NT2/D1 (cell line): ENCODE measurements around the gene OGFOD2.

Experiments
- DNase-seq: peaks from one replicate; pipeline ENCODE4 v3.0.0-alpha.2; 2011; ENCODE audit warnings: low read depth, low spot score
- H3K27me3 ChIP-seq: 2 replicates; pipeline ENCODE4 v1.6.0; 2011; ENCODE audit warnings: mild to moderate bottlenecking; ENCODE audit not compliant: insufficient read length, insufficient read depth
- H3K36me3 ChIP-seq: 2 replicates; pipeline ENCODE4 v1.6.1; 2011; ENCODE audit warnings: mild to moderate bottlenecking, low read length, mixed read lengths; ENCODE audit not compliant: insufficient read depth, insufficient read length
- H3K4me1 ChIP-seq: 2 replicates; pipeline ENCODE4 v1.5.1; 2011; ENCODE audit not compliant: insufficient read depth, insufficient read length
- H3K4me3 ChIP-seq: 2 replicates; pipeline ENCODE4 v1.5.1; 2011; ENCODE audit warnings: low read depth; ENCODE audit not compliant: insufficient read length
- H3K9ac ChIP-seq: 2 replicates; pipeline ENCODE4 v1.6.0; 2011; ENCODE audit warnings: low read depth; ENCODE audit not compliant: insufficient read length
- H3K9me3 ChIP-seq: 2 replicates; pipeline ENCODE4 v1.5.1; 2011; ENCODE audit warnings: mild to moderate bottlenecking, low read length; ENCODE audit not compliant: insufficient read depth
- SUZ12 ChIP-seq: IDR thresholded peaks from 2 replicates; pipeline ENCODE4 v1.6.1; 2011; ENCODE audit not compliant: insufficient read length, insufficient read depth; ENCODE audit errors: extremely low read depth
- YY1 ChIP-seq: IDR thresholded peaks from 2 replicates; pipeline ENCODE4 v1.6.1; 2011; ENCODE audit not compliant: insufficient read length, insufficient read depth
- ZNF274 ChIP-seq: IDR thresholded peaks from 2 replicates; pipeline ENCODE4 v1.6.1; 2011; ENCODE audit warnings: mild to moderate bottlenecking, low read depth, low read length

OGFOD2 gene

DNA sequence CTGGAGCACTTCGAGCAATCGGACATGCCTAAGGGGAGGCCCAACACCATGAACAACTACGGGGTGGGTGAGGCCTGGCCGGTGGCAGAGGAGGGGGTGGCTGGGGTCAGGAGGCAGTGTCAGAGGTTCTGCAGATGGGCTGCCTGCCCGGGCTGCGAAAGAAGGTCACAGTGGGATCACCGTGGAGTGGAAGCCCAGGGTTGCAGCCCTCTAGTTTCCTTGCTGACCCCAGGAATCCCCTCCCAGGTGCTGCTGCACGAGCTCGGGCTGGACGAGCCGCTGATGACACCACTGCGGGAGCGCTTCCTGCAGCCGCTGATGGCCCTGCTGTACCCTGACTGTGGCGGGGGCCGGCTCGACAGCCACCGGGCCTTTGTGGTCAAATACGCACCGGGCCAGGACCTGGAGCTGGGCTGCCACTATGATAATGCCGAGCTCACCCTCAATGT is 3.5 kb downstream of the OGFOD2 start:
- H3K9me3 ChIP-seq, result no peaks in the 10 kb centered on the region
- peak overlapping the region; percentile 27 for H3K9ac ChIP-seq
- H3K36me3 ChIP-seq, result peaks cover 50% of the 10 kb centered on the region
- H3K27me3 ChIP-seq, result no peaks in the 10 kb centered on the region
- H3K4me1 ChIP-seq, result peaks cover 24% of the 10 kb centered on the region
- DNase-seq, result no peak
- no peak overlapping the region for H3K4me3 ChIP-seq
- TF ChIP-seq ZNF274 (no peak), YY1 (no peak), SUZ12 (no peak)

DNA sequence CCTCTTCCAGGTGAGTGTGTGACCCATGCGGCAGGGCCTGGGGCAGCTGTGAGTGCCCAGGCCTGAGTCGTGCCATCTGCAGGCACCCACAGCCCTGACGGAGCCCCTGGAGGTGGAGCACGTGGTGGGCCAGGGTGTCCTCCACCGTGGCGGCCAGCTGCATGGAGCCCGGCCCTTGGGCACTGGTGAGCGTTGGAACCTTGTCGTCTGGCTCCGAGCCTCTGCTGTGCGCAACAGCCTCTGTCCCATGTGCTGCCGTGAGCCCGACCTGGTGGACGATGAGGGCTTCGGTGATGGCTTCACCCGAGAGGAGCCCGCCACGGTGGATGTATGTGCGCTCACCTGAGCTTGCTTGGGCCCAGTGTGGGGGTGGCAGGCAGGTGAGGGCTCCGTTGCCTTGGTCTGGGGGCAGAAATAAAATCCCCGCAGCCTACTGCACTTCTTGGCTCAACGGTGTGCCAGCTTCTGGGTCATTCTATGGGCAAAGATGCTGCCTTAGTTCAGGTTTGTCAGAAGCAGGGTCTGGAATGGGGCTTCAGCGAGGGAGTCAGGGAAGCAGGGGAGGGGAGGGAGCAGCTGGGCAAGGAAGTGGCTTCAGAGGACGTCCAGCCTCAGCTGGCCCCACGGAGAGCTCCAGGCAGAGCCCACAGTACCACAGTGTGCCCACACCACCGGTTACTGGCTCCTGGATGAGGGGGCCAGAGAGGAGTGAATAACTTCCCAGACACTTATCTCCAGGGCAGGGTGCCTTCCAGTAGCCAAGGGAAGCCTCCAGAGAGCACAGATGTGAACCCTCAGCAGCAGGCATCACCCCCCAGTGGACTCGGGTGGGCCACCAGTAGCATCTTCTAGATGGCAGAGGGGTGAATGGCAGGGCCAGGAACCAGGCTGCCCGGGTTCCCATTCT is 4.2 kb downstream of the OGFOD2 start:
- Histone ChIP-seq H3K4me3 (peak overlapping the region; percentile 13), H3K9me3 (no peaks in the 10 kb centered on the region), H3K4me1 (peaks cover 29% of the 10 kb centered on the region), H3K9ac (peak overlapping the region; percentile 97), H3K36me3 (peaks cover 56% of the 10 kb centered on the region), H3K27me3 (no peaks in the 10 kb centered on the region)
- no peak for DNase-seq
- TF ChIP-seq SUZ12, result no peak
- no peak for TF ChIP-seq YY1
- TF ChIP-seq ZNF274, result no peak

DNA sequence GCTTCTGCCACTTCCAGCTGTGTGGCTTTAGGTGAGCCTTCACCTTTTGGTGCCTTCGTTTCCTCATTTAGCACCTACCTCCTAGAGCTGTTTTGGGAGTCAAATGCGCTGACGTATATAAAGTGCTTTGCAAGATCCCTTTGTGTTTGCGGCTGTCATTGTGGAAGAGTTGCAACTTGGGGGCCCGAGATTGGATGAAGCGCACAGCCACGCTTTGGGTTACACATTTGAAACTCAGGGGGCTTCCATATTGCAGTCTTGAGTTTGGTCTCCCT is 4.8 kb downstream of the OGFOD2 start:
- no peak for TF ChIP-seq ZNF274
- TF ChIP-seq SUZ12, result no peak
- no peak for TF ChIP-seq YY1
- Histone ChIP-seq H3K9ac (peak overlapping the region; percentile 97), H3K36me3 (peaks cover 62% of the 10 kb centered on the region), H3K27me3 (no peaks in the 10 kb centered on the region), H3K9me3 (no peaks in the 10 kb centered on the region), H3K4me1 (peaks cover 32% of the 10 kb centered on the region), H3K4me3 (peak overlapping the region; percentile 94)
- no peak for DNase-seq

DNA sequence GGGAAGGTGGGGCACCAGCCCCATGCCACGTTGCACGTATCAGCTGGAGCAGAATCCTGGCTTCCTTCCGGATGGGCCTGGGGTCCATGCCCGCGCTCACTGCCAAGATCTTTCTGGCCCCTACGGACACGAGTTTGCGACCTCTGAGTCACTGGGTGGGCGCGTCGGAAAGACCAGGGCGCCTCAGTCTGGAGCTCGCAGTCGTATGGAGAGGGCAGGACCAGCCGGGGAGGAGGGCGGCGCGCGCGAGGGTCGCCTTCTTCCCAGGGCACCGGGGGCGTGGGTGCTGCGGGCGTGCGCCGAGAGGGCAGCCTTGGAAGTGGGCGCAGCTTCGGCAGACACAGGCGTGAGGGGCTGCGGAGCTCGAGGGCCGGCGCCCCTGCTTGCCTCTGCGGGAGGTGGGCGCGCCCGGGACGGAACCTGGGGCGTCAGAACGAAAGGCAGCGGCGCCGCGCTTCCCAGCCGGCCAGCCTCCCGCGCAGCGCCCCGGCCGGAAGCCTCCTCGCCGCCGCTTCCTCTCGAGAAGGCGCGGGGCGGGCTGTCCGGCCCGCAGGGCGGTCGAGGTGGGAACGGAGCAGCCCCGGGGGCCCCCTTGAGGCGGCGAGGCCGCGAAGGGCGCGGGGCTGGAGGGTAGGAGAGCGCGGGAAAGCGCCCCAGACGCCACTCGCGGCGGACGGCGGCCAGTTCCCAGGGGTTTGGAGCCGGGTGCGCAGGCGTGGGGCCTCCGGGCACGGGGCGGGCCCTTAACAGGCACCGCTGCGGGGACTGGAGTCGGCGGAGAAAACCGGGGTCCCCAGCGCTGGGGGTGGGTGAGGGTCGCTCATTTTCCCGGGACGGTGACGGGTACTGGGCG is 5.4 kb downstream of the OGFOD2 start, which contains the start of gene ARL6IP4:
TSS of gene ARL6IP4 (plus strand) at position 499 of the 853 bp plus-strand sequence. CDS start 459 bp downstream, outside the sequence.
- H3K4me1 ChIP-seq, result peaks cover 32% of the 10 kb centered on the region
- H3K36me3 ChIP-seq, result peaks cover 68% of the 10 kb centered on the region
- no peak for TF ChIP-seq SUZ12
- TF ChIP-seq ZNF274, result no peak
- TF ChIP-seq YY1, result no peak
- DNase-seq, result peak; percentile 47
- H3K9me3 ChIP-seq, result no peaks in the 10 kb centered on the region
- no peaks in the 10 kb centered on the region for H3K27me3 ChIP-seq
- peak within 1 kb of the TSS; percentile 94 for H3K4me3 ChIP-seq
- H3K9ac ChIP-seq, result peak within 1 kb of the TSS; percentile 97

DNA sequence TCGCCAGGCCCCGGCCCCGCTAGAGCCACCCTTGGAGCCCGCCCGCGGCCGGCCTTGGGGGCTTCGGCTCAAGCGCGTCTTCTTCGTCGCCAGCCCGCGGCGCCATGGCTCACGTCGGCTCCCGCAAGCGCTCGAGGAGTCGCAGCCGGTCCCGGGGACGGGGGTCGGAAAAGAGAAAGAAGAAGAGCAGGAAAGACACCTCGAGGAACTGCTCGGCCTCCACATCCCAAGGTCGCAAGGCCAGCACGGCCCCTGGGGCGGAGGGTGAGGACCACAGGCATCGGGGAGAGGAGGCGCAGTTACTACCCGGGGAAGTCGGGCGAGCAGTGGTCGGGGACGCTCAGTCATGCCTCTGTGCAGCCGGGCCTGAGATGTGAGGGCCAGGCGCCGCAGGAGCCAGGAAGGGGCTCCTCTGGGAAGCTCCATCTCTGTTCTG is 6.0 kb downstream of the OGFOD2 start:
- Histone ChIP-seq H3K4me1 (peaks cover 29% of the 10 kb centered on the region), H3K36me3 (peaks cover 74% of the 10 kb centered on the region), H3K27me3 (no peaks in the 10 kb centered on the region), H3K9me3 (no peaks in the 10 kb centered on the region), H3K4me3 (peak overlapping the region; percentile 94), H3K9ac (peak overlapping the region; percentile 97)
- no peak for DNase-seq
- TF ChIP-seq ZNF274, result no peak
- TF ChIP-seq YY1, result no peak
- no peak for TF ChIP-seq SUZ12

DNA sequence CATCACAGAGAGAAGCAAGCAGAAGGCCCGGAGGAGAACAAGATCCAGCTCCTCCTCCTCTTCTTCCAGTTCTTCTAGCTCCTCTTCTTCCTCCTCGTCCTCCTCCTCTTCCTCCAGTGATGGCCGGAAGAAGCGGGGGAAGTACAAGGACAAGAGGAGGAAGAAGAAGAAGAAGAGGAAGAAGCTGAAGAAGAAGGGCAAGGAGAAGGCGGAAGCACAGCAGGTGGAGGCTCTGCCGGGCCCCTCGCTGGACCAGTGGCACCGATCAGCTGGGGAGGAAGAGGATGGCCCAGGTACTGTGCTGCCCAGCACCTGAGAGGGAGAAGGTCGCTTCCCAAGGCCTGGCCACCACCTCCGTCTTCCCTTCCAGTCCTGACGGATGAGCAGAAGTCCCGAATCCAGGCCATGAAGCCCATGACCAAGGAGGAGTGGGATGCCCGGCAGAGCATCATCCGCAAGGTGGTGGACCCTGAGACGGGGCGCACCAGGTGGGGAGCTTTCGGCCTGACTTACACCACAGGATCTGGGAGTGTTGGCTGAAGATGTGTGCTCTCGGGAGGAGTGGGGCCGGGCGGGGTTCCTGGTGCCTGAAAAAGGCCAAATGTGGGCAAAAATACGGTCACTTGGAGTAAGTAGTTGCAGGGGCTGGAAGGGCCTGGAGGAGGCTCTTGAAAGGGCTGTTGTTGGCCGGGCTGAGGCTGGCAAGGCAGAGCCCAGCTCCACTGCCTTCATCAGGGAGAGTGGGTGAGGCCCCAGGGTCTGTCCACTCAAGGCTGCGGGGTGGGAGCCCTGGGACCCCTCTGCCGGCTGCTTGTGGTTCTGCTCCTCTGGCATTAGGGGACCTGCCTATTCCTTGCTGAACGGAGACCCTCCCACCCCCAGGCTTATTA is 6.8 kb downstream of the OGFOD2 start:
- H3K9ac ChIP-seq, result peak overlapping the region; percentile 97
- H3K4me3 ChIP-seq, result peak overlapping the region; percentile 94
- no peaks in the 10 kb centered on the region for H3K9me3 ChIP-seq
- peaks cover 29% of the 10 kb centered on the region for H3K4me1 ChIP-seq
- H3K27me3 ChIP-seq, result no peaks in the 10 kb centered on the region
- H3K36me3 ChIP-seq, result peaks cover 78% of the 10 kb centered on the region
- TF ChIP-seq SUZ12, result no peak
- TF ChIP-seq ZNF274, result no peak
- TF ChIP-seq YY1, result no peak
- no peak for DNase-seq
